ENCODE data around the gene RABGAP1L.
"Not testable (repeated sequence)": the region's sequence is repeated elsewhere in the genome, so short reads cannot be mapped to it uniquely, and the experiment has no call there.

Gene RABGAP1L

DNA sequence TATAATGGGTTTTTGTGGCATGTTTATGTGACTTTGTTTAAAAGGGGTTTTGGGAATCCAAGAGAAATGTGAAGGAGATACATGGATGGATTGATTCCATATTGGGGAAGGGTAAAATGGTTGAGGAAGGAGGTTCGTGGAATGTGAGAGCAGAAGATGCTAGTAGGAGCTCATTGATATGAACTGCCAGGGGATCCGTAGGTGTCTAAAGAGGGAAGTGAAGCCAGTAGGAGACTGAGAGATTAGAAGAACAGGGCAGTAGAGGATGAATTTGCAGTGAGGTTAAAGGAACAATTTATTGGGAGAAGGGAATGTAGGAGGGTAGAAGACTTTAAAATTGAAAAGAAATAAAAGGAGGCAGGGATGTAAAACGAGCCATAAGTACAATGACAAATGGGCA is 541.0 kb downstream of the RABGAP1L start:
- H3K27me3 ChIP-seq (replicated peaks; ENCODE audit: control insufficient read depth, insufficient read depth, low read length, poor library complexity, severe bottlenecking) = no peaks in the 10 kb centered on the region
- no peak for DNase-seq
- no peaks in the 10 kb centered on the region for H3K4me1 ChIP-seq (ENCODE audit: control insufficient read depth, insufficient read depth, low read length, poor library complexity, severe bottlenecking)
- no peak overlapping the region for H3K4me3 ChIP-seq (ENCODE audit: insufficient read depth, low read depth, low read length, poor library complexity, severe bottlenecking)
- no peaks in the 10 kb centered on the region for H3K36me3 ChIP-seq (ENCODE audit: control insufficient read depth, insufficient read depth, low read length)
- H3K27ac ChIP-seq (ENCODE audit: insufficient read depth, low read length, poor library complexity, severe bottlenecking) = no peak overlapping the region
- no peaks in the 10 kb centered on the region for H3K9me3 ChIP-seq (ENCODE audit: control insufficient read depth, low read length)

- no peak overlapping the region for H3K4me3 ChIP-seq (ENCODE audit: insufficient read depth, low read depth, low read length, poor library complexity, severe bottlenecking)
- no peaks in the 10 kb centered on the region for H3K27me3 ChIP-seq (replicated peaks; ENCODE audit: control insufficient read depth, insufficient read depth, low read length, poor library complexity, severe bottlenecking)
- H3K36me3 ChIP-seq (ENCODE audit: control insufficient read depth, insufficient read depth, low read length) = no peaks in the 10 kb centered on the region
- no peaks in the 10 kb centered on the region for H3K4me1 ChIP-seq (ENCODE audit: control insufficient read depth, insufficient read depth, low read length, poor library complexity, severe bottlenecking)
- no peak overlapping the region for H3K27ac ChIP-seq (ENCODE audit: insufficient read depth, low read length, poor library complexity, severe bottlenecking)
- DNase-seq = no peak
- no peaks in the 10 kb centered on the region for H3K9me3 ChIP-seq (ENCODE audit: control insufficient read depth, low read length)
These were observed 541.5 kb downstream of the RABGAP1L start for GRCh38 chr1:174700775-174701174.

DNA sequence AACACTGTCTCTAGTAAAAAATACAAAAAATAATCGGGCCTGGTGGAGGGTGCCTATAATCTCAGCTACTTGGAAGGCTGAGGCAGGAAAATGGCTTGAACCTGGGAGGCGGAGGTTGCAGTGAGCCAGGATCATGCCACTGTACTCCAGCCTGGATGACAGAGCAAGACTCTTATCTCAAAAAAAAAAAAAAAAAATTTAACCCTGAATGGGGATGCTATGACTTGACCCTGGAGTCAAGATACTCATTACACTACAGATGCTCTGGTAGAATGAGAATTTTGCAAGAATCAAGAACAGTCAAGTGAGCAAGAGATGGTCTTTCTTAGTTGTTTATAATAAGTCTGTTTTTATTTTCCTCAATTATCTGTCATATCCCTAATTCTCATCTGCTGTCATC is 542.2 kb downstream of the RABGAP1L start:
- Histone ChIP-seq H3K4me1 (ENCODE audit: control insufficient read depth, insufficient read depth, low read length, poor library complexity, severe bottlenecking) (no peaks in the 10 kb centered on the region), H3K27ac (ENCODE audit: insufficient read depth, low read length, poor library complexity, severe bottlenecking) (no peak overlapping the region), H3K36me3 (ENCODE audit: control insufficient read depth, insufficient read depth, low read length) (no peaks in the 10 kb centered on the region), H3K9me3 (ENCODE audit: control insufficient read depth, low read length) (no peaks in the 10 kb centered on the region), H3K27me3 (replicated peaks; ENCODE audit: control insufficient read depth, insufficient read depth, low read length, poor library complexity, severe bottlenecking) (no peaks in the 10 kb centered on the region), H3K4me3 (ENCODE audit: insufficient read depth, low read depth, low read length, poor library complexity, severe bottlenecking) (no peak overlapping the region)
- no peak for DNase-seq

DNA sequence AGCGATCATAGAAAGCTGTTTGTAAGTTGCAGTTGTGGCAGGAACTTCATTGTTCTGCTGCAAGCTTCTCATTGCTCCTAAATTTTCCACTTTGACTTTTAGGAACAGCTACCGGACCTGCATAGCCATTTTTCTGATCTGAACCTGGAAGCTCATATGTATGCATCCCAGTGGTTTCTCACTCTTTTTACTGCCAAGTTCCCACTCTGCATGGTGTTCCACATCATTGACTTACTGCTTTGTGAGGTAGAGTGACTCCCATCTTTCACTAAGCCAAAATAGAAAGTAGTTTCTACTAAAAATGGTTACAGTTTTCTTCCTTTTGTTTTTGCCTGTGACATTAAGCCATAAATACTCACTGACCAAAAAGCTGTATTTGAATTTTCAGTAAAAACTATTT is 542.7 kb downstream of the RABGAP1L start:
- no peak for DNase-seq
- H3K27ac ChIP-seq (ENCODE audit: insufficient read depth, low read length, poor library complexity, severe bottlenecking) = no peak overlapping the region

DNA sequence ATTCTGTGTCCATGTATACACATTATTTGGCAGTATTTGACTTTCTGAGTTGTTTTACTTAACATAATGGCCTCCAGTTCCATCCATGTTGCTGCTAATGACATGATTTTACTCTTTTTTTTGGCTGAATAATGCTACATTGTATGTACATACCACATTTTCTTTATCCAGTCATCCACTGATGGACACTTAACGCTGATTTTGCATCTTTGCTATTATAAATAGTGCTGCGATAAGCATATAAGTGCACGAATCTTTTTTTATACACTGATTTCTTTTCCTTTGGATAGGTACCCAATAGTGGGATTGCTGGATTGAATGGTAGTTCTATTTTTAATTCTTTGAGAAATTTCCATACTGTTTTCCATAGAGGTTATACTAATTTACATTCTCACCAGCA is 544.0 kb downstream of the RABGAP1L start:
- Histone ChIP-seq H3K9me3 (ENCODE audit: control insufficient read depth, low read length) (no peaks in the 10 kb centered on the region), H3K4me1 (ENCODE audit: control insufficient read depth, insufficient read depth, low read length, poor library complexity, severe bottlenecking) (no peaks in the 10 kb centered on the region), H3K27me3 (replicated peaks; ENCODE audit: control insufficient read depth, insufficient read depth, low read length, poor library complexity, severe bottlenecking) (no peaks in the 10 kb centered on the region), H3K36me3 (ENCODE audit: control insufficient read depth, insufficient read depth, low read length) (no peaks in the 10 kb centered on the region), H3K4me3 (ENCODE audit: insufficient read depth, low read depth, low read length, poor library complexity, severe bottlenecking) (no peak overlapping the region), H3K27ac (ENCODE audit: insufficient read depth, low read length, poor library complexity, severe bottlenecking) (no peak overlapping the region)
- no peak for DNase-seq

More for the DNA sequence above, 542.7 kb downstream of the RABGAP1L start:
- no peaks in the 10 kb centered on the region for H3K36me3 ChIP-seq (ENCODE audit: control insufficient read depth, insufficient read depth, low read length)
- H3K9me3 ChIP-seq (ENCODE audit: control insufficient read depth, low read length) = no peaks in the 10 kb centered on the region
- H3K4me1 ChIP-seq (ENCODE audit: control insufficient read depth, insufficient read depth, low read length, poor library complexity, severe bottlenecking) = no peaks in the 10 kb centered on the region
- H3K27me3 ChIP-seq (replicated peaks; ENCODE audit: control insufficient read depth, insufficient read depth, low read length, poor library complexity, severe bottlenecking) = no peaks in the 10 kb centered on the region
- H3K4me3 ChIP-seq (ENCODE audit: insufficient read depth, low read depth, low read length, poor library complexity, severe bottlenecking) = no peak overlapping the region

DNA sequence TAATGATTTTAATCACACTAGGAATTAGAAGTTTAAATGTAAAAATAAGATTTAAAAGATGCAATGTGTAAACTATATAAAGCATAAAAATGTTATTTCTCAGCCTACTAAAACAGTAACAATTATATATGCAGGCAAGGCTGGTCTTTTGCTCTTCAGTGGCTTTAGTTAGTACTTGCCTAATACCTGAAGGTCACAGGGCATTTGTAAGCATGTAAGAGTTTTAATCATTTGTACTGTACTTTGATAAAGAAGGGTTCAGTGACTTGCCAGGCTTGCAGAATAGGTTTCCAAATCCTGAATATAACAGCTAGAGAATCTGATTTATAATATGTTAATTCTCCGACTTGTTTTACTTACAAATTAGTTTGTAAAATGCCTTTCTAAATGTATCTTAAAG is 545.0 kb downstream of the RABGAP1L start:
- Histone ChIP-seq H3K4me3 (ENCODE audit: insufficient read depth, low read depth, low read length, poor library complexity, severe bottlenecking) (no peak overlapping the region), H3K27ac (ENCODE audit: insufficient read depth, low read length, poor library complexity, severe bottlenecking) (no peak overlapping the region), H3K27me3 (replicated peaks; ENCODE audit: control insufficient read depth, insufficient read depth, low read length, poor library complexity, severe bottlenecking) (no peaks in the 10 kb centered on the region), H3K9me3 (ENCODE audit: control insufficient read depth, low read length) (no peaks in the 10 kb centered on the region), H3K4me1 (ENCODE audit: control insufficient read depth, insufficient read depth, low read length, poor library complexity, severe bottlenecking) (no peaks in the 10 kb centered on the region), H3K36me3 (ENCODE audit: control insufficient read depth, insufficient read depth, low read length) (no peaks in the 10 kb centered on the region)
- DNase-seq = no peak

DNA sequence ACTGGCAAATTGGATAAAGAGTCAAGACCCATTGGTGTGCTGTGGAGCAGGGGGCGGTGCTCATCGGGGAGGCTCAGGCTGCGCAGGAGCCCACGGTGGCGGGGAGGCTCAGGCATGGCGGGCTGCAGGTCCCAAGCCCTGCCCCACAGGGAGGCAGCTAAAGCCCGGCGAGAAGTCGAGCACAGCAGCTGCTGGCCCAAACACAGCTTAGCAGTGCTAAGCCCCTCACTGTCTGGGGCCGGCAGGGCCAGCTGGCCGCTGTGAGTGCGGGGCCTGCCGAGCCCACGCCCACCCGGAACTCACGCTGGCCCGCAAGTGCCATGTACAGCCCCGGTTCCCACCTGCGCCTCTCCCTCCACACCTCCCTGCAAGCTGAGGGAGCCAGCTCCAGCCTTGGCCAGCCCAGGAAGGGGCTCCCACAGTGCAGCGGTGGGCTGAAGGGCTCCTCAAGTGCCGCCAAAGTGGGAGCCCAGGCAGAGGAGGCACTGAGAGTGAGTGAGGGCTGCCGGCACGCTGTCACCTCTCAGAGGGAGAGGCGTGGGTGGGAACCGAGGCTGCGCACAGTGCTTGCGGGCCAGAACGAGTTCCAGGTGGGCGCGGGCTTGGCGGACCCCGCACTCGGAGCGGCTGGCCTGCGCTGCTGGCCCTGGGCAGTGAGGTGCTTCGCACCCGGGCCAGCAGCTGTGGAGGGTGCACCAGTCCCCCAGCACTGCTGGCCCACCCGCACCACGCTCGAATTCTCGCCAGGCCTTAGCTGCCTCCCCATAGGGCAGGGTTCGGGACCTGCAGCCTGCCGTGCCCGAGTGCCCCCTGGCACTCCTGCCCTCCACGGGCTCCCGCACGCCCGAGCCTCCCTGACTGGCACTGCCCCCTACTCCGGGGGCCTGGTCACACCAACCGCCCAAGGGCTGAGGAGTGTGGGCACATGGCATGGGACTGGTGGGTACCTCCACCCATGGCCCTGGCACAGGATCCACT is 551.8 kb downstream of the RABGAP1L start:
- Histone ChIP-seq H3K27ac (ENCODE audit: insufficient read depth, low read length, poor library complexity, severe bottlenecking) (no peak overlapping the region), H3K9me3 (ENCODE audit: control insufficient read depth, low read length) (no peaks in the 10 kb centered on the region)
- no peak for DNase-seq

DNA sequence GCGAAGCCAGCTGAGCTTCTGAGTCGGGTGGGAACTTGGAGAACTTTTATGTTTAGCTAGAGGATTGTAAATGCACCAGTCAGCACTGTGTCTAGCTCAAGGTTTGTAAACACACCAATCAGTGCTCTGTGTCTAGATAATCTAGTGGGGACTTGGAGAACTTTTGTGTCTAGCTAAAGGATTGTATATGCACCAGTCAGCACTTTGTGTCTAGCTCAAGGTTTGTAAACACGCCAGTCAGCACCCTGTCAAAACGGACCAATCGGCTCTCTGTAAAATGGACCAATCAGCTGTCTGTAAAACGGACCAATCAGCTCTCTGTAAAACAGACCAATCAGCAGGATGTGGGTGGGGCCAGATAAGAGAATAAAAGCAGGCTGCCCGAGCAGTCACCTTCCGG is 552.5 kb downstream of the RABGAP1L start:
- not testable (repeated sequence) for H3K27ac ChIP-seq (ENCODE audit: insufficient read depth, low read length, poor library complexity, severe bottlenecking); DNase-seq; H3K4me3 ChIP-seq (ENCODE audit: insufficient read depth, low read depth, low read length, poor library complexity, severe bottlenecking); H3K4me1 ChIP-seq (ENCODE audit: control insufficient read depth, insufficient read depth, low read length, poor library complexity, severe bottlenecking); H3K27me3 ChIP-seq (replicated peaks; ENCODE audit: control insufficient read depth, insufficient read depth, low read length, poor library complexity, severe bottlenecking); H3K36me3 ChIP-seq (ENCODE audit: control insufficient read depth, insufficient read depth, low read length); H3K9me3 ChIP-seq (ENCODE audit: control insufficient read depth, low read length)

More for the DNA sequence above, 551.8 kb downstream of the RABGAP1L start:
- Histone ChIP-seq H3K27me3 (replicated peaks; ENCODE audit: control insufficient read depth, insufficient read depth, low read length, poor library complexity, severe bottlenecking) (no peaks in the 10 kb centered on the region), H3K36me3 (ENCODE audit: control insufficient read depth, insufficient read depth, low read length) (no peaks in the 10 kb centered on the region), H3K4me3 (ENCODE audit: insufficient read depth, low read depth, low read length, poor library complexity, severe bottlenecking) (no peak overlapping the region), H3K4me1 (ENCODE audit: control insufficient read depth, insufficient read depth, low read length, poor library complexity, severe bottlenecking) (no peaks in the 10 kb centered on the region)

GRCh38 chr1:174712541-174712940 is 553.2 kb downstream of the RABGAP1L start:
- H3K27me3 ChIP-seq (replicated peaks; ENCODE audit: control insufficient read depth, insufficient read depth, low read length, poor library complexity, severe bottlenecking) = no peaks in the 10 kb centered on the region
- no peaks in the 10 kb centered on the region for H3K4me1 ChIP-seq (ENCODE audit: control insufficient read depth, insufficient read depth, low read length, poor library complexity, severe bottlenecking)
- DNase-seq = no peak
- no peak overlapping the region for H3K27ac ChIP-seq (ENCODE audit: insufficient read depth, low read length, poor library complexity, severe bottlenecking)
- H3K9me3 ChIP-seq (ENCODE audit: control insufficient read depth, low read length) = no peaks in the 10 kb centered on the region
- H3K4me3 ChIP-seq (ENCODE audit: insufficient read depth, low read depth, low read length, poor library complexity, severe bottlenecking) = no peak overlapping the region
- no peaks in the 10 kb centered on the region for H3K36me3 ChIP-seq (ENCODE audit: control insufficient read depth, insufficient read depth, low read length)

DNA sequence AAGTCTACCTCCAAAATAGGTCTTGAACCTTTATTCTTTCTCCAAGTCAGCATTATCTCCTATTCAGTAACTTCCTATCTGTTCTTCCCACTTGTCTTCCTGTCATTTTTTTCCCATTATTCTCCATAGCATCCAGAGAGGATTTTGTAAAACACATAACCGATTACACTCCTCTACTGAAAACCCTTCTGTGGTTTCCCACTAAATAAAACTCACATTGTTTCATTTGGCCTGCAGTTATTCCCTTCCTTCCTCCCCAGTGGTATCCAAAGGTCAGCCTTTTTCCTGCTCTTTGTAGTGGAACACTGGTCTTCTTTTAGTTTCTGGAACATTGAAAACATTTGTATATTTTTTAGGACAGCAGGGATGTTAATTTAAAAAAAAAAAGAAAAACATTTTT is 554.5 kb downstream of the RABGAP1L start:
- H3K9me3 ChIP-seq (ENCODE audit: control insufficient read depth, low read length) = no peaks in the 10 kb centered on the region
- no peak overlapping the region for H3K4me3 ChIP-seq (ENCODE audit: insufficient read depth, low read depth, low read length, poor library complexity, severe bottlenecking)
- no peaks in the 10 kb centered on the region for H3K4me1 ChIP-seq (ENCODE audit: control insufficient read depth, insufficient read depth, low read length, poor library complexity, severe bottlenecking)
- no peak for DNase-seq
- H3K27me3 ChIP-seq (replicated peaks; ENCODE audit: control insufficient read depth, insufficient read depth, low read length, poor library complexity, severe bottlenecking) = no peaks in the 10 kb centered on the region
- no peak overlapping the region for H3K27ac ChIP-seq (ENCODE audit: insufficient read depth, low read length, poor library complexity, severe bottlenecking)
- H3K36me3 ChIP-seq (ENCODE audit: control insufficient read depth, insufficient read depth, low read length) = no peaks in the 10 kb centered on the region

Measured in effector memory CD4-positive, alpha-beta T cell (primary cell).